Activated CD4-positive, alpha-beta T cell treated with anti-CD3 and anti-CD28 coated beads, Interleukin-2, Interleukin-6, amounts not matched to agents 100 ng/mL and 50 ng/mL, durations not matched to agents 16 hours and 8 hours (primary cell): ENCODE measurements around the gene FCHSD2.
"Not testable (repeated sequence)": the region's sequence is repeated elsewhere in the genome, so short reads cannot be mapped to it uniquely, and the experiment has no call there.

ENCODE experiments used
- DNase-seq: peaks from one replicate; pipeline ENCODE4 v3.0.0-alpha.2; 2020

The FCHSD2 gene

DNA sequence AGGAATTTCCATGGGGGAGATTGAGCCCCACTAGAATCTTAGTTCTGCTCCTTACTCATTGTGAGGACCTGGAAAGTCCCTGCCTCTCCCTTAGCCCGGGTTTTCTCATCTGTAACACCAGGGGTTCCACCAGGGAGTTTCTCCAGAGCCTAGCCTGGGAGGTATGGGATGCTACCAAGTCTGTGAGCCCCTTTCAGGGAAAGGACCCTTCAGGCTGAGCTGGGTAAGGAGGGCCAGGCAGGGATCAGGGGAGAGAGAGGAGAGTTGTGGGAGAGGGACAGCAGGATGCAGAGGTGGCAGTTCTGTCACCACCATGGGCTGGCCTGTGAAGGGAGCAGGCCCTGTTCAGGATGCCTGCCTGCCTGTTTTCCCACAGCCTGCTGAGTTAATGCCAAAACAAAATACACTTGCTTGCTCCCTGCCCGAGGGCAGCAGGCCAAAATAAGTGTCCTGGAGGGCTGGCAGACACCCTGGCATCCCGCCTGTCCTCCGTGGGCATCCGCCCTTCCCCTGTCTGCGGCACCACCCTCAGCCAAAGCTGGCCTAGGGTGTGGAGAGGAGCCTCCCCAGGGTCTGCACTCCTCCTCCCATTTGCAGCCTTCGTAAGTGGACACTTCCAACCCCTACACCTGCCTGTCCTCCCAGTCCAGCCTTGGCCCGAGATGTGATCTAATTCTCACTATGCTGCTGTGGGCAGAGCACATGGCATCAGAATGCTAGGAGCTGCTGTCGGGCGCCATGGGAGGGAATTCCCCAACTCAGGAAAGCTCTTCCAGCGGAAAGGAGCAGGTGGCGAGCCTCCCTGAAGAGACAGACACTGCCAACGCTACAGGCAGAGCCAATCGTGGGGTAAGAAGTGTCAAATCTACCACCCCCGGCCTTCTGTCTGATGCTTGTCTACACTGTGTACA lies 5.9 kb upstream of the FCHSD2 start:
- no peak for DNase-seq

DNA sequence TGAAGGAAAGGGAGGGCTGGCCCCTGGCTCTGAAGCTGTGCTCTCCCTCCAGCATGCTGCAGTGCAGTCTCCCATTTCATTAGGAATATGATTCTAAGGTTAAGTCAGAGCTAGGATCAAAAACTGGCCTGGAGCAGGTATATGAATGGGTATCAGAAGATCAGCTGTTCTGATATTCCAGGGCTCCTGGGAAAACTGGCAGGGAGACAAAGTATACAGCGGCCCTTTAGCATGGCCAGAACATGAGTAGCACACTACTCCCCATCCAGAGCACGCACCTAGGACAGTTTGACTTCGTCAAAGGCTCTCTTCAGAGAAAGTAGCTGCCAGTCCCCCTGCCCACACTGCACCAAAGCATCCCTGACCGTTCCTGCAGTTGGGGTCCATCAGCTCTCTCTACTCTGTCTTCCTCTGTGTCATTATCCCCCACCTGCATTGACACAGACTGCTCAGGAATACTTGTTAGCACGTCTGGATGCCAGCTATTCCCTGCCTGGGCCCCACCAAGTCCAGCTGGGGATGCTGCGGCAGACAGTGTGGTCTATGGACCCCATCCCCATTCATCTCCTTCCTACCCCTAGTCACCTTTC lies 4.0 kb upstream of the FCHSD2 start:
- no peak for DNase-seq

DNA sequence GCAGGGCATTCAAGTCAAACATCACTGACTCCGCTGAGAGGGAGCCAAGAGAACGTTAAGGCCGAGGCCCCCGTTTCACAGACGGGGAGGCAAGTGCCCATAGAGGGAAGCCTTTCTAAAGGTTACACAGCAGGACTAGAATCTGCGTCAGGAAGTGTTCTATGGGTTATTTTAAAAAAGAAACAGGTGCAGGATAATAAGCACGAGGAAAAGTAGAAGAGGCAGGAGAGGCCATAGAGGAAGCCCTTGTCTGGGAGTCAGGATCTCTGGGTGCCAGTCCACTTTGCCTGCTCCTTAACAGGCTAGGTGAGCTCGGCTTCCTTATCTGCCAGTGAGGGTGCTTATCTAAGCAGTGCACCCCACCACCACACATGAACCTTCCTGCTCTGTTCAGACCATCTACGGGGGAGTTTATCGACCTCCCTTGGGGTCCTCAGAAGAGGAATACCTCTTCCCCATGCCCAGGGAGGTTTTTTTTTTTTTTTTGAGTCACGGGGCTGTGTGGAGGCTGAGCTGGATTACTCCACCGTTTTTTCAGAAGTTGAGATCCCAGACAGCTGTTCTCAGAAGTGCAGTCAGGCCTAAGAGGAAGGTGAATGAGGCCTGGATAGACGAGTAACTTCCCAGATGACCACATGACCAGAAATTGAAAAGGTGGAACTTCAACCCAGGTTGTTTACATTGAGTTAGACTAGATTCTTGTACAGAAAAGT lies 1.2 kb upstream of the FCHSD2 start:
- no peak for DNase-seq

DNA sequence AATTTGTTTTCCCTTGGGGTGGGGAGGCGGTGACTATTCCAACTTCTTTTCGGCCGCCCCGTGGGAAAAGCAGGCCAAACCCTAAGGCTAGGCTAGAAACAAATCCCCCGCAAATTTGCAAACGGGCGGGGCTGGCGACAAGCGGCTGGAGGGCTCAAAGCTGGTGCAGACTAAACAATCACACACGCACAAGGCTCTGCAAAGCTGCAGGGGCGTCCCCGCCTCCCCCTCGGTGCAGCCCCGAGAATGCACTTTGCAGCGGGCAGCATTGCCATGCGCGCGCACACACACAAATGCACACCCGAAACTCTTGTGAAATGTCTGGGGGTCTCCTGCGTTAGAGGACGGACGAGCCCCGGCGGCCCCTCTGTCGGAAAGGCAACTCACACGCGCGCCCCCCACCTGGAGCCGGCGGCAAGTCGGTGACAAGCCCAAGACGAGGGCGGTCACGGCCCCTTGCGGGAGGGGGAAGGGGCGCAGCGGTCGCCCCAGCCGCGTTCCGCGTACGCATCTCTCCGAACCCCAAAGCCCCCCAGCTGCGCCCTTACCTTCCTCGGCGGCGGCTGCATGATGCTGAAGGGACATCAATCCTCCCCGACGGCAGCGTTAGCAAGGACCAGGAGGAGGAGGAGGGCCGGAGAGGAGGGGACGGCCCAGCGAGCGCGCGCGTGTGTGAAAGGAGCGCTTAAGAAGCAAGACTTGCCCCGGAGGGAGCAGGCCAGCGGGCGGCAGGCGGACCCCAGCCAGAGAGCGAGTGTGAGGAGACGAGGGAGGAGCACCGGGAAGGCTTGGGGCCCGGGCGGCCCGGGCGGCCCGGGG lies 600 bp downstream of the FCHSD2 start:
- DNase-seq: peak; percentile 75

DNA sequence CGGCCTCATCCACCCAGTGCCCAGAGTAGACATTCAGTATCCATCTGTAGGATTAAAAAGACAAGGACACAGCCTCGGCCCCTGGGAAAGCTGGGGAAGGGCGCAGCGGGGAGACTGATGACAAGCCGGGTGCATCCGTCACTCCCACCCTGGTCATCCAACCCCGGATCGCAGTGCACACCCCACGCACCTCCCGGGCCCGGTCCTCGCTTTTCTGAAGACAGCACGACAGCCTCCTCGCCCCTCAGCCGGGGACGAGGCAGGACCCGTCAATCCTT lies 1.1 kb downstream of the FCHSD2 start:
- DNase-seq: peak; percentile 28

DNA sequence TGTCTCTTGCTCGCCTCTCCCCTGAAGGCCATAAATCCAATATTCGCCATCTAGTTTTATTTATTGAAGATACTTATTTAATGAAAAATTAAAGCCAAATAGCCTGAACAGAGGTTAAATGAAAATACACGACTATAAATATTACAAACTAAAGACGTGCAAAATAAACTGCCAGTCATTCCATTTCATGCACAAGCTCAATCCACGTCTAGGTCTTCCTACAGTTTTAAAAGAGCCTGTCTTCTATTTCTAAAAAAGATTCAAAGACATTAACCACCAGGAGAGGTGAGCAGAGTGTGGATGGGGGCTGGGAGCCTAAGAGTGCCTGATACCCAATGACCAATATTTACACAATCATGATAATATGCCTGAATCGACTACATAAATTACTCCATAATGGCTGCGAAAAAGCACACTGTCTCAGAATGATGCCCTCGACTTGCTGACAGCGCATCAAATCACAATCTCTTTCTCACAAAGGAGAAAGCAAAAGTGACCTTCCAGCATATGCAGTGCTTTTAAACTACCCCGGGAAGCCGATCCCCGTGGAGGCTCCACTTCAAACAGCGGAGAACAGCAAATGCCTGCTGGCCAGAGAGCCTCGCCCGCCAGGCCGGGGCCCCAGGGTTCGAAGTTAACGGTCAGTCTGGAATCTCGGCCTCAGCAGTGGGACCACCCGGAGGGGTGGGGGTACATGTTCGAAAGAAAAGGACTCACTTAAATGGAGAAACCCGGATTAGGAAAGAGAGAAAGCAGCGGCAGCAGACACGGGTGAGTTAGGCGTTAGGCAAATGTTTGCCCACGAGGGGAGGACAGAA lies 1.7 kb downstream of the FCHSD2 start:
- DNase-seq: peak; percentile 48

DNA sequence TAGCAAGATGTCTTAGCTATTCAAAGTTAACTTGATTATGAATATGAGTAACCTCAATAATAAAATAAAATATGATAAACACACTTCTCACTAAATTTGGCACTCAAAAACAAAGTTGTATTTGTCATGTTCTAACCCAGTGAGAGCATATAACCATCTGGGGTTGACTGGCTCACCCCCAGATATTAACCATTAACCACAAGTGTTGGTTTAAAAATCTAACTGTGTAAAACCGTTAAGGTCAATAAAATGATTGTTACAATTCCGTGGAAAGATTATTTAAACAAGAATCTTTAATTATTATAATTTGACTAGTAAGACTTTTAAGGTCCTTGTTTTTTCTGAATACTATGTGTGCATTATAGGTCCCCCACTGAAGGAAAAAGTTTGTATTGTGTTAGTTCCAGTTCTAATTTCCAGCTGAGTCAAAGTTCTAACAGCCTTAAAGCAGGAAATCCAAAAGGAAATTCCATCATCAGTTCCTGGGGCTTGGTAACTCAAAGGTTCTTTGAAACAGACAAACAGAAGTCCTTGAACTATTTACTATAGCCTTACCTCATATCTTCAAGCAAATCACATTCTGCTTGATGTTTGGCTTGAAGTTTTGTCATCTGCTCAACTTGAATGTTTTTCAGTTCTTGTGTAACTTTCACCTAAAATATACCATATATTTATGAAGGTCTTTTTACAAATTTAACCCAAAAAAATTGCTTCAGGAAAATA lies 2.5 kb downstream of the FCHSD2 start:
- DNase-seq: no peak

DNA sequence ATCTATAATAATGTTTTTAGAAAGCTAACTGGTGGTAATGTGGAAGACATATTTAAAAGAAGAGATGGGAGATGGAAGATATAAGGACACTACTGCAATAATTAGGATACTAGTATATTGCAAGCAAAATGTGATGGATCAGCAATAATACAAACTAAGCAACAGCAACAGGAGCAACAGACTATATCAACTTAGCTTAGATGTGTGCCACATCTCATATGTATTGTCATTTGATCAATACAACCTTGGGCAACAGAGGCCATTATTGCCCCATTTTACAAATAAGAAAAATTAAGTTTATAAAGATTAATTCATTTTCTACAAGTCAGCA lies 4.2 kb downstream of the FCHSD2 start:
- no peak for DNase-seq

DNA sequence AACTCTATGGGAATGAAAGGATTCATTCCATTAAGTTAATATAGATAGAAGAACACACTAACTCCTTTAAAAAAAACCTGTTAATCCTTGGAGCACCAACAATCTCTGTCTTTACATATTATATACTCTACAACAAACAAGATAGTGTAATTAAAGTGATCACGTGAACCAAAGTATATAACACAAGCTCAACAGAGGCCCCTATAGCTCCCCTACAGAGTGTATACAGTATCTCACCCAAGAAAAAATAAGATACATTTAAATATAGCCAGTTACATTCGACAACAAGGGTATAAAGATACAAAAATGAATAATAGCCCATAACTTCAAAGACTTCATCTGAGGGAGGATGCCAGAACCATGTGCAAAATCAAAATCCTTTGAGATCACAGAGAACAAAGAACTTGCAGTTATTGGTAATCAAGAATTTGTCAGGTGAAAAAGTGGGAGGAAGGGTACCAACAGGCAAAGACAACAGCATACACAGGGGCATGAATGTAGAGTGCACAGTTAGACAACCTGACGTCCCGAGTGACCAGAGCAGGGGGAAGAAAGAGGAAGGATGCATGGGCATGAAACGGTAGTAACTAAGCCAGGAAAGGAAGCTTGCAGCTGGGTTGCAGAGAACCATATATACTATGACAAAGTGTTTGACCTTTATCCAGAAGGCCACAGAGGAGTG lies 4.7 kb downstream of the FCHSD2 start:
- DNase-seq: no peak

DNA sequence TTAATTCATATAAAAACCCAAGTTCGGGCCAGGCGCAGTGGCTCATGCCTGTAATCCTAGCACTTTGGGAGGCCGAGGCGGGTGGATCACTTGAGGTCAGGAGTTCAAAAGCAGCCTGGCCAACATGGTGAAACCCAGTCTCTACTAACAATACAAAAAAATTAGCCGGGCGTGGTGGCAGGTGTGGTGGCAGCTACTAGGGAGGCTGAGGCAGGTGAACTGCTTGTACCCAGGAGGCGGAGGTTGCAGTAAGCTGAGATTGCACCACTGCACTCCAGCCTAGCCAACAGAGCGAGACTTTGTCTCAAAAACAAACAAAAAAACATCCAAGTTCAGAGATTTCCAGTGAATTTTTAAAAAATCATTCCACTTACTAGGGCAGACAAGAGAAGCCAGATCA lies 5.4 kb downstream of the FCHSD2 start:
- not testable (repeated sequence) for DNase-seq

DNA sequence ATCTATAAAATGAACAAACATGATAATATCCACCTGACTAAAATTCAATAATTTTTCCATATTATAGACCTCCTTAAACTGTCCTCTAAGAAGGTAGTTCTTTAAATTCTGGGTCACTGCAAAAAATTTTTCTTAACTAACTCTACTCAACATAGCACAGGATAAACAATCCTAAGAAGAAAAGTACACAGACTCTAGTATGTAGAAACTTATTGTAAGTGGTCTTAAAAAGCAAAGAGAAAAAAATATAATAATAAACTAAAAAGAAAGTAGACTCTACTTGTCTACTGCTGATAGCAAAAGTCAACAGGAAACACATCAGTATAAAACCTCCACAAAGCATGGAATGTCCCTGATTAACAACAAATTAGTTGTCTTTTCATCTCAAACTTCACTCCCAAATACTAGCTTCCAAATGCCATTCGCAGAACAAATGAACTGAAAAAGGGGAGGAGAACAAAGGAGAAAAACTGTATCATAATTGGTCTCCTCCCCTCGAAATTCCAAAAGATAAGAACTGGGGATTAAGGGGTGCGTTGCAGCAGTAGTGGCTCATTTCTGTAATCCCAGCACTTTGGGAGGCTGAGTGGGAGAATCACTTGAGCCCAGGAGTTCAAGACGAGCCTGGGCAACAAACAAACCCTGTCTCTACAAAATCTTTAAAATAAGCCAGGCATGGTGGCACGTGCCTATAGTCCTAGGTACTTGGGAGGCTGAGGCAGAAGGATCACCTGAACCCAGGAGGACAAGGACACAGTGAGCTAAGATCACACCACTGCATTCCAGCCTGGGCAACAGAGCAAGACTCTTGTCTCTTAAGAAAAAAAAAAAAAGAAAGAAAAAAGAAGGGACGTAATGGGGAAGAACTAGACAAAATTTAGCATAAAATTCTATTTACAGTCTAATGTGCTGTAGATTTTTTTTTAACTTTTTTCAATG lies 6.5 kb downstream of the FCHSD2 start:
- DNase-seq: no peak

DNA sequence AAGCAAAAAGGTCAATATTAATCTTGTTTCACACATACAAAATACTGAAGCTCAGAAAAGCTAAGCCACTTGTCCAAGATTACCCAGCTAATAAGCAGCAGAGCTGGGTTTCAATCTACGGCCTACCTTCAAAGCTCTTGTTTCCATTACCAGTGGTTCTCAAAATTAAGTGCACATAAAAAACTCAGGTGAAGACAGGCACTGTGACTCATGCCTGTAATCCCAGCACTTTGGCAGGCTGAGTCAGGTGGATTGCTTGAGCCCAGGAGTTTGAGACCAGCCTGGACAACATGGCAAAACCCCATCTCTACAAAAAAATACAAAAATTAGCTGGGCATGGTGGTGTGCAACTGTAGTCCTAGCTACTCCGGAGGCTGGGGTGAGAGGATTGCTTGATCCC lies 9.8 kb downstream of the FCHSD2 start:
- DNase-seq: not testable (repeated sequence)

DNA sequence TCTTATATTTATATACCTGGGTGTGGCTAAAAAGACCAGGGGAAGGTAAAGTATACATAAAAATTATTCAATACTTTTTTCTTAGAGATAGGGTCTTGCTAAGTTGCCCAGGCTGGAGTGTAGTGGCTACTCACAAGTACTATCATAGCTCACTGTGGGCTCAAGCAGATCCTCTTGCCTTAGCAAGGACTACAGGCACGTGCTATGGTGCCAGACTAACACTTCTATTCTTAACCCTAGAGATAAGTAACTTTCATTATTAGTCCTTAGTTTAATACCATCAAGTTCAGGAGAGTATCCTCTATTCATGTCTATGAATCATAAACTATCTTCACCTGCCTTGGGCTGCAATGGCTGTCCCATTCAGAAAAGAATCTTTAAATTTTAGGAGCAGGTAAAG lies 11.9 kb downstream of the FCHSD2 start:
- DNase-seq: no peak

DNA sequence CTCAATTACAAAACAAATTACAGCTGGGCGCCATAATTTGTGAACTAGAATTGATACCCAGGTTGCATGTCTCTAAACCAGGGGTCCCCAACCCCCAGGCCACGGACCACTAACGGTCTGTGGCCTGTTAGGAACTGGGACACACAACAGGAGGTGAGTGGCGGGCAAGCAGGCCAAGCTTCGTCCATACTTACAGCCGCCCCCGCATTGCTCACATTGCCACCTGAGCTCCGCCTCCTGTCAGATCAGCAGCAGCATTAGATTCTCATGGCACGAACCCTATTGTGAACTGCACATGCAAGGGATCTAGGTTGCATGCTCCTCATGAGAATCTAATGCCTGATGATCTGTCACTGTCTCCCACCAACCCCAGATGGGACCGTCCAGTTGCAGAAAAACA lies 12.9 kb downstream of the FCHSD2 start:
- no peak for DNase-seq

DNA sequence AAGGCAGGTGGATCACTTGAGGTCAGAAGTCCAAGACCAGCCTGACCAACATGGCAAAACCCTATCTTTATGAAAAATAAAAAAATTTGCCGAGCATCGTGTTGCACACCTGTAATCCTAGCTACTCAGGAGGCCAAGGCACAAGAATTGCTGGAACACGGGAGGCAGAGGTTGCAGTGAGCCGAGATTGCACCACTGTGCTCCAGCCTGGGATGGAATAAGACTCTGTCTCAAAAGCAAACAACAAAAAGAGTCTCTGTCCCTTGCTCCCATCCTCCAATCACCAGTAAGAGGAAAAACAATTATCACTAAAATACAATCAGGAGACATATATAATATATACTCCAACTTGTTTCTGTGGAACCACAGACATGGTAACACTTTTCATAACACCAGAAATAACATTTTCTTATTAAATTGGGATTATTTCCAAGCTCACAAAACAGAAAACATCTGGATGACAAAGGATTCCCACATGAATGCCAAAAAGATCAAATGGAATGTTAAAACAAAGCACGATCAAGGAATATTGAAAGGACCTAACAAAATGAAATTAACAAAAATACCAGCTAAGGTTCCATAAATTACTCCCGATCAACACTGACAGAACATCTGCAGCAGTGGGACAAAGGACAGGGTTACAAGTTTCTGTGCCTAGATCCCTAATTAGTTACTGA lies 15.2 kb downstream of the FCHSD2 start:
- DNase-seq: no peak

DNA sequence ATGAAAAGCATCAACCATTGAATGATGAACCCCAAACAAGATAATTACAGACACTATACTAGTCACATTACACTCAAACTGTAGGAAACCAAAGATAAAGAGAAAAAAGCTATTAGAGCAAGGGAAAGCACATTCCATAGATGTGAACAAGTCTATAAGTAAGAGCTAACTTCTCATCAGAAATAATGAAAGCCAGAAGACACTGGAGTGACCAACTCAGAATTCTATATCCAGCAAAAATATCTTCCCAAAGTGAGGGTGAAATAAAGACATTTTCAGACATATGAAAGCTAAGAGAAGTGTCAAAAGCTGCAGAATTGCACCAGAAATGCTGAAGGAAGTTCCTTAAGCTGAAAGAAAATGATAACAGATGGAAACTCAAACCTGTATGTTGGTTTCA lies 17.3 kb downstream of the FCHSD2 start:
- DNase-seq: no peak

DNA sequence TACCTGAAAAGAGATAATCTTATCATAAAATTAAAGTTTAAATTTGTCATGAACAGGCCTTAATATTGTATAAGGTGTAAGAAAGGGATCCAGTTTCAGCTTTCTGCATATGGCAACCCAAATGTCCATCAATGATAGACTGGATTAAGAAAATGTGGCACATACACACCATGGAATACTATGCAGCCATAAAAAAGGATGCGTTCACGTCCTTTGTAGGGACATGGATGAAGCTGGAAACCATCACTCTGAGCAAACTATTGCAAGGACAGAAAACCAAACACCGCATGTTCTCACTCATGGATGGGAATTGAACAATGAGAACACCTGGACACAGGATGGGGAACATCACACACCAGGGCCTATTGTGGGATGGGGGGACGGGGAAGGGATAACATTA lies 18.2 kb downstream of the FCHSD2 start:
- DNase-seq: not testable (repeated sequence)

DNA sequence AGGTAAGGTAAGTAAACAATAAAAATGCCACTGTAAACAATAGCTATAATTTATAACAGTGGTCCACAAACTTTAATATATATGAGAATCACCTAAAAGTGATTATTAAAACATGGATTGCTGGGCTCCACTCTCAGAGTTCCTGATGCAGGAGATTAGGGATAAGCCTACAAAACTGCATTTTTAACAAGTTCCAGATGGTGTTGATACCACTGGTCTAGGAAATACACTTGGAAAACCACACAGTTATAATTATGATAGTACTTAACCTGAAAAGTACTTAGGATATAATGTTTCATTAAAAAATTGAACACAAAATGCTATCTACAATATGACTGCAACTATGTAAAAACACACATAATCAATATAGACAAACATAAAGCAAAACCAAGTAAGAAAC lies 20.4 kb downstream of the FCHSD2 start:
- DNase-seq: no peak

DNA sequence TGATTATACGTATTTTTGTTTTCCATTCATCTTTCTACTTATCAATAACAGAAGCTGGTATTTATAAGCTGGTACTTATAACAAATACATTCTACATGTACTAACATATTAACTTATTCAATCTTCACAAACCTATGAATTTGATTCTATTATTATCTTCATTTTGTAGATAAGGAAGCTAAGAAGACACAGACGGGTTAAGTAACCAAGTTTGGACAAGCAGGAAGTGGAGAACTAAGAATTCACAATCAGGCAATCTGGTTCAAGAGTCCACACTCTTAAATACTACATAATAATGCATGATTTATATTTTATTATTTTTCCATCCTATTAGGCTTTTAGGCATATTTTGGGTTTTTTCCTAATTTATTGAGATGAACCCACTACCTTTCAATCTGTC lies 25.0 kb downstream of the FCHSD2 start:
- DNase-seq: no peak
